Neural cell (in vitro differentiated cells): ENCODE data around the gene MDFIC.

ENCODE experiments used
- TF ChIP-seq, protein P1 (sequence below): fragments of 450-650 bp; IDR thresholded peaks from 2 replicates; pipeline ENCODE4 v1.5.1; 2014; ENCODE audit warnings: antibody characterized with exemption, mild to moderate bottlenecking, moderate library complexity; ENCODE audit not compliant: poor library complexity, severe bottlenecking
- TF ChIP-seq, protein P2 (sequence below): IDR thresholded peaks from 2 replicates; pipeline ENCODE4 v1.6.1; 2012; ENCODE audit warnings: borderline replicate concordance

DNA sequence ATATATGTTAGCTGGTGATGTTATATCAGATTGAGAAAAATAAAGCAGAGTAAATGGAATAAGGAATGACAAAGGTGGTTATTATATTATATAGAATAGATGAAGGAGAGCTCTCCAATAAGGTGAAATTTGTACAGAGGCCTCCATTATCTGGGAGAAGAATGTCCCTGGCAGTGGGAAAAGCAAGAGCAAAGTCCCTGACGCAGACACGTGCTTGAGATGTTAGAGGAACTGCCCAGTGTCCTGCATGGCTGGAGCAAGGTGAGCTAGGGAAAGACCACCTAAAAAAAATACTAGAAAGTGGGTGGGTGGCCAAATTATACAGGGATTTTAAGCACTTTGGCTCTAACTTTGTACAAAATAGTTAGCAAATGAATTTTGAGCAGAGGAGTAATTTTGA, 120.7 kb downstream of the MDFIC start:
- TF ChIP-seq, protein P1, sequence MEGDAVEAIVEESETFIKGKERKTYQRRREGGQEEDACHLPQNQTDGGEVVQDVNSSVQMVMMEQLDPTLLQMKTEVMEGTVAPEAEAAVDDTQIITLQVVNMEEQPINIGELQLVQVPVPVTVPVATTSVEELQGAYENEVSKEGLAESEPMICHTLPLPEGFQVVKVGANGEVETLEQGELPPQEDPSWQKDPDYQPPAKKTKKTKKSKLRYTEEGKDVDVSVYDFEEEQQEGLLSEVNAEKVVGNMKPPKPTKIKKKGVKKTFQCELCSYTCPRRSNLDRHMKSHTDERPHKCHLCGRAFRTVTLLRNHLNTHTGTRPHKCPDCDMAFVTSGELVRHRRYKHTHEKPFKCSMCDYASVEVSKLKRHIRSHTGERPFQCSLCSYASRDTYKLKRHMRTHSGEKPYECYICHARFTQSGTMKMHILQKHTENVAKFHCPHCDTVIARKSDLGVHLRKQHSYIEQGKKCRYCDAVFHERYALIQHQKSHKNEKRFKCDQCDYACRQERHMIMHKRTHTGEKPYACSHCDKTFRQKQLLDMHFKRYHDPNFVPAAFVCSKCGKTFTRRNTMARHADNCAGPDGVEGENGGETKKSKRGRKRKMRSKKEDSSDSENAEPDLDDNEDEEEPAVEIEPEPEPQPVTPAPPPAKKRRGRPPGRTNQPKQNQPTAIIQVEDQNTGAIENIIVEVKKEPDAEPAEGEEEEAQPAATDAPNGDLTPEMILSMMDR: no peak
- TF ChIP-seq, protein P2, sequence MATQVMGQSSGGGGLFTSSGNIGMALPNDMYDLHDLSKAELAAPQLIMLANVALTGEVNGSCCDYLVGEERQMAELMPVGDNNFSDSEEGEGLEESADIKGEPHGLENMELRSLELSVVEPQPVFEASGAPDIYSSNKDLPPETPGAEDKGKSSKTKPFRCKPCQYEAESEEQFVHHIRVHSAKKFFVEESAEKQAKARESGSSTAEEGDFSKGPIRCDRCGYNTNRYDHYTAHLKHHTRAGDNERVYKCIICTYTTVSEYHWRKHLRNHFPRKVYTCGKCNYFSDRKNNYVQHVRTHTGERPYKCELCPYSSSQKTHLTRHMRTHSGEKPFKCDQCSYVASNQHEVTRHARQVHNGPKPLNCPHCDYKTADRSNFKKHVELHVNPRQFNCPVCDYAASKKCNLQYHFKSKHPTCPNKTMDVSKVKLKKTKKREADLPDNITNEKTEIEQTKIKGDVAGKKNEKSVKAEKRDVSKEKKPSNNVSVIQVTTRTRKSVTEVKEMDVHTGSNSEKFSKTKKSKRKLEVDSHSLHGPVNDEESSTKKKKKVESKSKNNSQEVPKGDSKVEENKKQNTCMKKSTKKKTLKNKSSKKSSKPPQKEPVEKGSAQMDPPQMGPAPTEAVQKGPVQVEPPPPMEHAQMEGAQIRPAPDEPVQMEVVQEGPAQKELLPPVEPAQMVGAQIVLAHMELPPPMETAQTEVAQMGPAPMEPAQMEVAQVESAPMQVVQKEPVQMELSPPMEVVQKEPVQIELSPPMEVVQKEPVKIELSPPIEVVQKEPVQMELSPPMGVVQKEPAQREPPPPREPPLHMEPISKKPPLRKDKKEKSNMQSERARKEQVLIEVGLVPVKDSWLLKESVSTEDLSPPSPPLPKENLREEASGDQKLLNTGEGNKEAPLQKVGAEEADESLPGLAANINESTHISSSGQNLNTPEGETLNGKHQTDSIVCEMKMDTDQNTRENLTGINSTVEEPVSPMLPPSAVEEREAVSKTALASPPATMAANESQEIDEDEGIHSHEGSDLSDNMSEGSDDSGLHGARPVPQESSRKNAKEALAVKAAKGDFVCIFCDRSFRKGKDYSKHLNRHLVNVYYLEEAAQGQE: no peak
